ENCODE results near the gene KYNU.

The KYNU gene

DNA sequence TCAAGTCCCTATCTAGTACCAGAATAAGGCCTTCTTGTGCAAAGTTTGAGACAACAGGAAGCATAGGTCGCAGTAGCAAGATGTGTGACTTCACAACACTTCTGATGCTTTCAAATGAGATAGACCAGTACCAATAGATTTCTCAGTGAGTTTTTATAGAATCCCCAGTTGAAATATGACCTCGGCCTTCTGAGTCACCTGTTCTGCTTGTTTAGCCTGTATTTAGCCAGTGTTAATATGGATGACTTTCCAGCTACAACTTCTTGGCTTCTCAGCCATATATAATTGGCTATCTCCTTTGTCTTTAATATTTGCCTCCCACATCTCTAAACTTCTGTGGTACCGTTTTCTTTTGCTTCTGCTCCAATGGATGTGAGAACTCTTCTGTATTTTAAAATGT is 113.8 kb downstream of the KYNU start:
- H3K4me1 ChIP-seq (ENCODE audit: control insufficient read depth in 2 of 2, insufficient read depth in 2 of 2, low read length in 2 of 2) = no peaks in the 10 kb centered on the region

DNA sequence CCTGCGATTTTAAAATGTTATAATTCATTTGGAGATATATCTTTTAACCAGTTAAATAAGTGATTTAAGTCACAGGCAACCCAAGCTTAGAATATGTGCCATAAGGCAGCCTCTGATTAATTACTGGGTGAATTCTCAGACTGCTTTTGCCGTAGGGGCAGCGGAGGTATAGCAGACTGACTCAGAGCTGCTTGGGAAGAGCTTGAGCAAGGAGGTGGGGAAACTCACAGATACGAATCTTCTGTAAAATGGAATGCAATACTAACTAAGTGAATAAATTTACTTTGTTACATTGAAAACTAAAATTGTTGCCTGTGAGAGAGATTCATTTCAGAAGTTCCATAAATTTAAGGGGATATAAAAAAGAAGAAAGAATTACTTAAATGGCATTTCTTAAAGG is 115.4 kb downstream of the KYNU start:
- no peak overlapping the region for H3K9ac ChIP-seq (ENCODE audit: low read depth in 1 of 2, low read length in 2 of 2)

More for the DNA sequence above, 113.8 kb downstream of the KYNU start:
- Histone ChIP-seq H3K27ac (ENCODE audit: low read depth in 2 of 2, low read length in 2 of 2) (no peak overlapping the region), H3K36me3 (ENCODE audit: control insufficient read depth in 2 of 2, insufficient read depth in 2 of 2, low read length in 2 of 2) (no peaks in the 10 kb centered on the region), H3K27me3 (ENCODE audit: control insufficient read depth in 2 of 2, insufficient read depth in 2 of 2, low read length in 2 of 2) (no peaks in the 10 kb centered on the region), H3K9me3 (ENCODE audit: control insufficient read depth in 2 of 2, low read length in 2 of 2) (no peaks in the 10 kb centered on the region), H3K9ac (ENCODE audit: low read depth in 1 of 2, low read length in 2 of 2) (no peak overlapping the region), H3K4me3 (ENCODE audit: low read length in 2 of 2) (no peak overlapping the region)

DNA sequence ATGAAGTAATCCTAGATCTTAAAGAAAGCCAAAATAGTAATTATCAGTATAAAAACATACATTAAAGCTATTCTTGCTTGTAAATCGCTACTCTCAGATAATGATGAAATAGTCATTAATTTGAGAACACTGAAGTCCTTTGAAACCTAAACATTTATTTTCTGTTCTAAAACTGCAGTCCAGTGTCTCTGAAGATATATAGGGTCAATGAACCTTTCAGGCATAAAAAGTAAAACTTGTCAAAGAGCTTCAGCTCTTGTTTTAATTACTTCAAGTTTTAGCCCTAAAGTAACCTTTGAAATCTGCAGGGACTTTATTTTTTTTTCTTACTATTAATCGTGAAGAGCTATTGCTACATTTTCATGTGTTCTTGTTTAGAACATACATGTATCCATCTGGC is 116.3 kb downstream of the KYNU start:
- H3K4me3 ChIP-seq (ENCODE audit: low read length in 2 of 2) = no peak overlapping the region
- H3K36me3 ChIP-seq (ENCODE audit: control insufficient read depth in 2 of 2, insufficient read depth in 2 of 2, low read length in 2 of 2) = no peaks in the 10 kb centered on the region
- H3K4me1 ChIP-seq (ENCODE audit: control insufficient read depth in 2 of 2, insufficient read depth in 2 of 2, low read length in 2 of 2) = no peaks in the 10 kb centered on the region
- H3K27me3 ChIP-seq (ENCODE audit: control insufficient read depth in 2 of 2, insufficient read depth in 2 of 2, low read length in 2 of 2) = no peaks in the 10 kb centered on the region
- H3K9me3 ChIP-seq (ENCODE audit: control insufficient read depth in 2 of 2, low read length in 2 of 2) = no peaks in the 10 kb centered on the region
- no peak overlapping the region for H3K27ac ChIP-seq (ENCODE audit: low read depth in 2 of 2, low read length in 2 of 2)
- H3K9ac ChIP-seq (ENCODE audit: low read depth in 1 of 2, low read length in 2 of 2) = no peak overlapping the region

More for the DNA sequence above, 115.4 kb downstream of the KYNU start:
- Histone ChIP-seq H3K9me3 (ENCODE audit: control insufficient read depth in 2 of 2, low read length in 2 of 2) (no peaks in the 10 kb centered on the region), H3K27ac (ENCODE audit: low read depth in 2 of 2, low read length in 2 of 2) (no peak overlapping the region), H3K36me3 (ENCODE audit: control insufficient read depth in 2 of 2, insufficient read depth in 2 of 2, low read length in 2 of 2) (no peaks in the 10 kb centered on the region), H3K4me1 (ENCODE audit: control insufficient read depth in 2 of 2, insufficient read depth in 2 of 2, low read length in 2 of 2) (no peaks in the 10 kb centered on the region), H3K4me3 (ENCODE audit: low read length in 2 of 2) (no peak overlapping the region), H3K27me3 (ENCODE audit: control insufficient read depth in 2 of 2, insufficient read depth in 2 of 2, low read length in 2 of 2) (no peaks in the 10 kb centered on the region)

DNA sequence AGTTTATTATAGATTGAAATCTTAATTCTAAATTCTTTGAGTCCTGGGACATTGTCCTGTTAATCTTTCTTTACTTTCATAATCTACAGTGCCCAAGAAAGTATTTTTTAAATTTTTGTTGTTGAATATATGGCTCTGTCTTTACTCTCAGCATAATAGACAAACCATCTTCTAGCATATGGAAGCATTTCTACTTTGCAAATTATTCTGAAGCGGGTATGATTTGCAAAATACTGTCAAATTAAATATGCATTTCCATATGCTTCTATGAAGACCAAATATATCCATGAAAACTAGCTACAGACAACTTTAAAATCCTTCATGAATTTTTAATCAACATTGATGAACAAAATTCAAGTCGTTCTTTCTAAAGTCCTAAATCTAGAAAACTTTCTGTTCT is 117.2 kb downstream of the KYNU start:
- Histone ChIP-seq H3K36me3 (ENCODE audit: control insufficient read depth in 2 of 2, insufficient read depth in 2 of 2, low read length in 2 of 2) (no peaks in the 10 kb centered on the region), H3K27ac (ENCODE audit: low read depth in 2 of 2, low read length in 2 of 2) (no peak overlapping the region), H3K9ac (ENCODE audit: low read depth in 1 of 2, low read length in 2 of 2) (no peak overlapping the region), H3K27me3 (ENCODE audit: control insufficient read depth in 2 of 2, insufficient read depth in 2 of 2, low read length in 2 of 2) (no peaks in the 10 kb centered on the region), H3K9me3 (ENCODE audit: control insufficient read depth in 2 of 2, low read length in 2 of 2) (no peaks in the 10 kb centered on the region), H3K4me1 (ENCODE audit: control insufficient read depth in 2 of 2, insufficient read depth in 2 of 2, low read length in 2 of 2) (no peaks in the 10 kb centered on the region), H3K4me3 (ENCODE audit: low read length in 2 of 2) (no peak overlapping the region)

DNA sequence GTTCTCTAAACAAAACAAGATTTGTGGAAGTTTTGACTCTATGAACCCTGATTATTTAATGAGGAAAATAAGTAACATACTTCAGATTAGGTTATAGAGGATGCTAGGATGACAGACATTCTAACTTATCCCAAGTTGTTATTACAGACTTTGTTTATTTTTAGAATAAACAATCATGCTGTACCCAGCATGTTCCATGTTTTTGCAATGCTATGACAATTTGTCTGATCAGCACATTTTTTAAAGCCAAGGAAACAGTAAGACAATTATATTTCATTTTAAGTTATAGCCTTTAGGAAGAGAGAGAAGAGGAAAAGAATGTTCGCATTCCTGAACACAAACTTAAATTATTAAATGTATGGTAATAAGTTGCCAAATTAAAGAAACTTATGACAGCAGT is 119.8 kb downstream of the KYNU start:
- no peak overlapping the region for H3K4me3 ChIP-seq (ENCODE audit: low read length in 2 of 2)
- no peaks in the 10 kb centered on the region for H3K27me3 ChIP-seq (ENCODE audit: control insufficient read depth in 2 of 2, insufficient read depth in 2 of 2, low read length in 2 of 2)
- H3K9ac ChIP-seq (ENCODE audit: low read depth in 1 of 2, low read length in 2 of 2) = no peak overlapping the region
- H3K9me3 ChIP-seq (ENCODE audit: control insufficient read depth in 2 of 2, low read length in 2 of 2) = no peaks in the 10 kb centered on the region
- no peak overlapping the region for H3K27ac ChIP-seq (ENCODE audit: low read depth in 2 of 2, low read length in 2 of 2)
- H3K36me3 ChIP-seq (ENCODE audit: control insufficient read depth in 2 of 2, insufficient read depth in 2 of 2, low read length in 2 of 2) = no peaks in the 10 kb centered on the region
- H3K4me1 ChIP-seq (ENCODE audit: control insufficient read depth in 2 of 2, insufficient read depth in 2 of 2, low read length in 2 of 2) = no peaks in the 10 kb centered on the region

DNA sequence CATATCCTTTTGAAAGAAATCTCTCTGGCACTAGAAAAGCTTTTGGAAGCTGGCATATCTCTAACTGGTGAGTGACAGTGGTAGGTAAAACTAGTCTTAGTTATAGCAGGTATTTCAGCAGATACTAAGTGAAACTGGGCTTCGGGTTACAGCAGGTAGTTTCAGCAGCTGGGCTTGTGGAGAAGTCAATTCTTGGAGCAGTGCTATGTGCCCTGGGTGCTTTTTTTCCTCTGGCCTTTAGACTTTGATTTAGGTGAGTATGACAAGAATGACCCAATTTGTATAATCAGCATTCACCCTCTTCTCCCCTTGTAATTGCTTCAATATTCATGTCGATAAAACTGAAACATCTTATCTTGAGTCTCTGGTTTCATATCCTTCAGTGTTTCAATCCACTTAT is 123.1 kb downstream of the KYNU start:
- Histone ChIP-seq H3K9ac (ENCODE audit: low read depth in 1 of 2, low read length in 2 of 2) (no peak overlapping the region), H3K27ac (ENCODE audit: low read depth in 2 of 2, low read length in 2 of 2) (no peak overlapping the region), H3K9me3 (ENCODE audit: control insufficient read depth in 2 of 2, low read length in 2 of 2) (no peaks in the 10 kb centered on the region), H3K4me1 (ENCODE audit: control insufficient read depth in 2 of 2, insufficient read depth in 2 of 2, low read length in 2 of 2) (no peaks in the 10 kb centered on the region), H3K27me3 (ENCODE audit: control insufficient read depth in 2 of 2, insufficient read depth in 2 of 2, low read length in 2 of 2) (no peaks in the 10 kb centered on the region), H3K4me3 (ENCODE audit: low read length in 2 of 2) (no peak overlapping the region), H3K36me3 (ENCODE audit: control insufficient read depth in 2 of 2, insufficient read depth in 2 of 2, low read length in 2 of 2) (no peaks in the 10 kb centered on the region)

DNA sequence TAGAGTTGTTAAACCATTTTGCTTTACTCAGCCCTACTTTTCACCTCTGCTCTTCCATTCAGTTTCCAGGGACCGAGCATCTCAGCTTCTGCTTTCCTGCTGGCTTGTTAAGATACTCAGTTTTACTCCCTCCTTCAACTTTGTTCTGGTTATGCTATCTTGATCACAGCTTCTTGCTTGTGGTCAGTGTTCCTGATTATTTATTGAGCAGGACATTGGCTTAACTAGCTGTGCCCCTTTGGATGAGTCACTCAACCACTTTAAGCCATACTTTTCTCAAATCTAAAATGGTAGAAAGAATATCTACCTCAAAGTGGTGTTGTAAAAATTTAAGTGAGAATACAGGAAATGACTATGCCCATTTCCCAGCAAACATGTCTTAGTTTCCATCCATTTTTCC is 124.0 kb downstream of the KYNU start:
- Histone ChIP-seq H3K27ac (ENCODE audit: low read depth in 2 of 2, low read length in 2 of 2) (no peak overlapping the region), H3K9me3 (ENCODE audit: control insufficient read depth in 2 of 2, low read length in 2 of 2) (no peaks in the 10 kb centered on the region), H3K4me3 (ENCODE audit: low read length in 2 of 2) (no peak overlapping the region), H3K36me3 (ENCODE audit: control insufficient read depth in 2 of 2, insufficient read depth in 2 of 2, low read length in 2 of 2) (no peaks in the 10 kb centered on the region), H3K27me3 (ENCODE audit: control insufficient read depth in 2 of 2, insufficient read depth in 2 of 2, low read length in 2 of 2) (no peaks in the 10 kb centered on the region), H3K4me1 (ENCODE audit: control insufficient read depth in 2 of 2, insufficient read depth in 2 of 2, low read length in 2 of 2) (no peaks in the 10 kb centered on the region), H3K9ac (ENCODE audit: low read depth in 1 of 2, low read length in 2 of 2) (no peak overlapping the region)

DNA sequence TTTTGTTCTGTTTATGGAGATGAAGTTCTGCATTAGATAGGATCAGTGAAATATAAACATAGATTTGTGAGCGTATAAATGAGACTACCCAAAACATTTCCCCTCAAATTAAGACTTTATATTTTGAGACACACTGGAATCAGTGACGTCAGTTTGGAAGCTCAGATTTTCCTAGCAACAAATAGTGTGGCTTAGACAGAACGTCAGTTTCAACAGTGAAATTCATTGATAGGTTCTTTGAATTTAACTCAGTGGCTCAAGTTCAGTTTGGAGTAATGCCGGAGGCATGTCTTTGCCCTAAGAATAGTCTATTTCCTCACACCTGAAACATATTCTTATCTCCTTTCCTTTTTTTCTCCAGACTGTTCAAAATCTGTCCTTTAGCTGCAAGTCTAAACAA is 138.2 kb downstream of the KYNU start:
- no peaks in the 10 kb centered on the region for H3K27me3 ChIP-seq (ENCODE audit: control insufficient read depth in 2 of 2, insufficient read depth in 2 of 2, low read length in 2 of 2)
- no peaks in the 10 kb centered on the region for H3K36me3 ChIP-seq (ENCODE audit: control insufficient read depth in 2 of 2, insufficient read depth in 2 of 2, low read length in 2 of 2)
- no peak overlapping the region for H3K27ac ChIP-seq (ENCODE audit: low read depth in 2 of 2, low read length in 2 of 2)
- no peak overlapping the region for H3K4me3 ChIP-seq (ENCODE audit: low read length in 2 of 2)
- no peaks in the 10 kb centered on the region for H3K9me3 ChIP-seq (ENCODE audit: control insufficient read depth in 2 of 2, low read length in 2 of 2)
- H3K9ac ChIP-seq (ENCODE audit: low read depth in 1 of 2, low read length in 2 of 2) = no peak overlapping the region
- no peaks in the 10 kb centered on the region for H3K4me1 ChIP-seq (ENCODE audit: control insufficient read depth in 2 of 2, insufficient read depth in 2 of 2, low read length in 2 of 2)

DNA sequence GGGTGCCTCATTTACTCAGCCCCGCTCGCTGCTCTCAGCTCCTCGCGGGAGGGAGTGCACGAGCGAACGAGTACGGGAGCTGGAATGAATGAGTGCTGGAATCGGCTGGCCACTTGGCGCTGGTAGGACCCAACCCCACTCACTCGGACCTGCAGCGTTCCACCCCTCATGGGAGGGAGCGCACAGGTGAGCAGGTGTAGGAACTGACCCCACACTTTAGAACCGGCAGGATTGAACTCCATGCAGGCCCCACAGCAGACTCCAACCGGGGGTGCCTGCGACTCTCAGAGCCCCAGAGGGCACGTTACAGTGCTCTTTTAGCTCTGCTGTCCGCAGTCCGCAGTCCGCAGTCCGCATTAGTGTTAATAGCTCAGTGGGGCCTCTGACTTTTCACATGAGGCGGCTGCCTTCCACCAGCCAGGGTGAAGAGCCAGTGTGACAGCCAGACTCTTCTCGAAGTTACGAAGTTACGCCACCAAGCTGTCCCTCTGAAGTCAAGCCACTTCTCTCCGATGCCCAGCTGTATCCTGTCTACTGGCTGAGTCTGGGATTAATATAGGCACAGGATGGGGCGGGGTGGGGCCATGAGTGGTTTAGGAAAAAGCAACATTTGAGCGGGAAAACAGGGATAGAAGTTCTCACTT is 149.1 kb downstream of the KYNU start:
- Histone ChIP-seq H3K27ac (ENCODE audit: low read depth in 2 of 2, low read length in 2 of 2) (no peak overlapping the region), H3K27me3 (ENCODE audit: control insufficient read depth in 2 of 2, insufficient read depth in 2 of 2, low read length in 2 of 2) (no peaks in the 10 kb centered on the region), H3K4me3 (ENCODE audit: low read length in 2 of 2) (no peak overlapping the region), H3K9ac (ENCODE audit: low read depth in 1 of 2, low read length in 2 of 2) (no peak overlapping the region), H3K9me3 (ENCODE audit: control insufficient read depth in 2 of 2, low read length in 2 of 2) (no peaks in the 10 kb centered on the region), H3K4me1 (ENCODE audit: control insufficient read depth in 2 of 2, insufficient read depth in 2 of 2, low read length in 2 of 2) (no peaks in the 10 kb centered on the region), H3K36me3 (ENCODE audit: control insufficient read depth in 2 of 2, insufficient read depth in 2 of 2, low read length in 2 of 2) (no peaks in the 10 kb centered on the region)

DNA sequence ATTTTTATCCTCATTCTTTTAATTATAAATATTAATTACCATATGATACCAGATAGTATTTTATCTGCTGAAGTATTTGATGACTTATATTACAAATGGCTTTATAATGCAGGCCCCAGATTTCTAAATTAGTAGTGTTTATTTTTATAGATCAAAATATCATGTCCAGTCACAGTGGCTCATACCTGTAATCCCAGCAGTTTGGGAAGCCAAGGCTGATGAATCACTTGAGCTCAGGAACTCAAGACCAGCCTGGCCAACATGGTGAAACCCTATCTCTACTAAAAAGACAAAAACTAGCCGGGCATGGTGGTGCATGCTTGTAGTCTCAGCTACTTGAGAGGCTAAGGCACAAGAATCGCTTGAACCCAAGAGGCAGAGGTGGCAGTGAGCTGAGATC is 151.7 kb downstream of the KYNU start:
- no peaks in the 10 kb centered on the region for H3K9me3 ChIP-seq (ENCODE audit: control insufficient read depth in 2 of 2, low read length in 2 of 2)
- H3K4me3 ChIP-seq (ENCODE audit: low read length in 2 of 2) = no peak overlapping the region
- no peaks in the 10 kb centered on the region for H3K36me3 ChIP-seq (ENCODE audit: control insufficient read depth in 2 of 2, insufficient read depth in 2 of 2, low read length in 2 of 2)
- H3K27ac ChIP-seq (ENCODE audit: low read depth in 2 of 2, low read length in 2 of 2) = no peak overlapping the region
- H3K9ac ChIP-seq (ENCODE audit: low read depth in 1 of 2, low read length in 2 of 2) = no peak overlapping the region
- no peaks in the 10 kb centered on the region for H3K4me1 ChIP-seq (ENCODE audit: control insufficient read depth in 2 of 2, insufficient read depth in 2 of 2, low read length in 2 of 2)
- no peaks in the 10 kb centered on the region for H3K27me3 ChIP-seq (ENCODE audit: control insufficient read depth in 2 of 2, insufficient read depth in 2 of 2, low read length in 2 of 2)

DNA sequence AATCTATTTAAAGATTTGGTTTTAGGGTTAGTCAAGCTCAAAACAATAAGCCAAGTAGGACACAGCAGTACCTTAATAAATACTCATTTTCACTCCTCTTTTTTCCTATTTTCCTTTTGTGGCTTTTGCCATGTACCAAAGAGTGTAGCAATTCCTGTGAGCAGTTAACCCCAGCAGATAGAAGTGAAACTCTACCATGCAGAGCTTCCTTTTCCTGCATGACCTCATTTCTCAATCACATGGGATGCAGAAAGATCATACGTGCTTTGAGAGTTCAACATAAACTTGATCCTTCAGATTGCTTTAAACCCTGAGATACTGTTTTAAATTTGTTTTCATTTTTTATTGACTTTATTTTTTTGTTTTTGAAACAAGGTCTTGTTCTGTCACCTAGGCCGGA is 152.7 kb downstream of the KYNU start:
- Histone ChIP-seq H3K36me3 (ENCODE audit: control insufficient read depth in 2 of 2, insufficient read depth in 2 of 2, low read length in 2 of 2) (no peaks in the 10 kb centered on the region), H3K9me3 (ENCODE audit: control insufficient read depth in 2 of 2, low read length in 2 of 2) (no peaks in the 10 kb centered on the region), H3K27ac (ENCODE audit: low read depth in 2 of 2, low read length in 2 of 2) (no peak overlapping the region), H3K4me3 (ENCODE audit: low read length in 2 of 2) (no peak overlapping the region), H3K4me1 (ENCODE audit: control insufficient read depth in 2 of 2, insufficient read depth in 2 of 2, low read length in 2 of 2) (no peaks in the 10 kb centered on the region), H3K27me3 (ENCODE audit: control insufficient read depth in 2 of 2, insufficient read depth in 2 of 2, low read length in 2 of 2) (no peaks in the 10 kb centered on the region), H3K9ac (ENCODE audit: low read depth in 1 of 2, low read length in 2 of 2) (no peak overlapping the region)
